Hepatocyte (in vitro differentiated cells): Measurements from ENCODE around the gene CYP26A1. TPM values are rescaled to one million over a fixed set of nuclear protein-coding genes. Genes with fewer than 3 reads are reported as not detected.
A peak's percentile ranks its signal among the peaks of the same experiment; 100 is the strongest.

Experiments
- DNase-seq: peaks from one replicate; pipeline ENCODE4 v3.0.0-alpha.2; 2016; ENCODE audit warnings: low spot score
- H2AFZ ChIP-seq: fragments of 200-600 bp; sonication (generic); 2 replicates; pipeline ENCODE4 v1.6.0; 2016; ENCODE audit warnings: antibody characterized with exemption, mild to moderate bottlenecking
- H3K27ac ChIP-seq: fragments of 200-600 bp; sonication (generic); 2 replicates; pipeline ENCODE4 v1.5.1; 2016; ENCODE audit warnings: mild to moderate bottlenecking
- H3K27me3 ChIP-seq: fragments of 200-600 bp; sonication (generic); 2 replicates; pipeline ENCODE4 v1.6.1; 2016
- H3K36me3 ChIP-seq: fragments of 200-600 bp; sonication (generic); replicated peaks from 2 replicates; pipeline ENCODE4 v1.5.1; 2016; ENCODE audit warnings: low read depth; ENCODE audit not compliant: insufficient read depth
- H3K4me1 ChIP-seq: fragments of 200-600 bp; sonication (generic); 2 replicates; pipeline ENCODE4 v1.5.1; 2016; ENCODE audit warnings: mild to moderate bottlenecking, moderate library complexity; ENCODE audit not compliant: insufficient read depth
- H3K4me2 ChIP-seq: fragments of 200-600 bp; sonication (generic); 2 replicates; pipeline ENCODE4 v1.6.0; 2016
- H3K4me3 ChIP-seq: fragments of 200-600 bp; sonication (generic); 2 replicates; pipeline ENCODE4 v1.5.1; 2016; ENCODE audit warnings: mild to moderate bottlenecking
- H3K79me2 ChIP-seq: fragments of 200-600 bp; sonication (generic); 2 replicates; pipeline ENCODE4 v1.6.0; 2017; ENCODE audit warnings: mild to moderate bottlenecking
- H3K9me2 ChIP-seq: fragments of 200-600 bp; sonication (generic); replicated peaks from 2 replicates; pipeline ENCODE4 v1.6.0; 2017; ENCODE audit warnings: mild to moderate bottlenecking; ENCODE audit not compliant: insufficient read depth
- H3K9me3 ChIP-seq: fragments of 200-600 bp; sonication (generic); 2 replicates; pipeline ENCODE4 v1.5.1; 2016; ENCODE audit warnings: low read depth, mild to moderate bottlenecking
- H4K20me1 ChIP-seq: fragments of 200-600 bp; sonication (generic); 2 replicates; pipeline ENCODE4 v1.6.0; 2016; ENCODE audit warnings: mild to moderate bottlenecking; ENCODE audit not compliant: insufficient read depth, poor library complexity, severe bottlenecking
- CTCF ChIP-seq: fragments of 200-600 bp; sonication (generic); IDR thresholded peaks from 2 replicates; pipeline ENCODE4 v1.5.1; 2016; ENCODE audit warnings: antibody characterized with exemption, mild to moderate bottlenecking; ENCODE audit not compliant: poor library complexity
- EZH2 ChIP-seq: fragments of 200-600 bp; sonication (generic); IDR thresholded peaks from 2 replicates; pipeline ENCODE4 v1.6.1; 2016; ENCODE audit warnings: antibody characterized with exemption, mild to moderate bottlenecking, borderline replicate concordance
- EZH2phosphoT487 ChIP-seq: fragments of 200-600 bp; sonication (generic); IDR thresholded peaks from one replicate; pipeline ENCODE4 v1.6.1; 2018; ENCODE audit warnings: antibody characterized with exemption, mild to moderate bottlenecking, low read depth, moderate library complexity; ENCODE audit not compliant: unreplicated experiment, severe bottlenecking
- WGBS: methylation state at CpG from one replicate; pipeline ENCODE4 v1.1.6; 2016; ENCODE audit warnings: low lambda C conversion rate; ENCODE audit errors: missing lambda C conversion rate; 5-methylcytosine and 5-hydroxymethylcytosine counted together
- polyA plus RNA-seq: library from polyadenylated mRNA; unstranded; fragments of >200 nt; fragmentation: Nextera tagmentation; extraction: Ambion mirVana; gene quantifications from 2 replicates; pipeline ENCODE4 v1.2.1, GENCODE V29; 2016
- total RNA-seq: library from RNA; depleted of rRNA; stranded (reverse); fragments of >200 nt; gene quantifications from 2 replicates; pipeline ENCODE4 v1.2.3, GENCODE V29; 2014

The CYP26A1 gene
- total and polyA plus RNA-seq, 2 experiments from 2014 or later, result 0.69 to 0.80 TPM

- Histone ChIP-seq H3K4me1 (no peaks in the 10 kb centered on the region), H4K20me1 (no peaks in the 10 kb centered on the region), H3K27me3 (no peaks in the 10 kb centered on the region), H3K9me2 (no peaks in the 10 kb centered on the region), H3K27ac (no peak overlapping the region), H3K9me3 (no peaks in the 10 kb centered on the region), H3K4me2 (no peak overlapping the region), H3K4me3 (no peak overlapping the region), H3K36me3 (no peaks in the 10 kb centered on the region), H3K79me2 (no peaks in the 10 kb centered on the region), H2AFZ (no peak overlapping the region)
- no peak for TF ChIP-seq CTCF
- no peak for TF ChIP-seq EZH2
- 90% methylated on average over 2 of the region's 2 CpGs for WGBS
- DNase-seq, result no peak
Observed at GRCh38 chr10:93028883-93029282, 44.8 kb upstream of the CYP26A1 start.

DNA sequence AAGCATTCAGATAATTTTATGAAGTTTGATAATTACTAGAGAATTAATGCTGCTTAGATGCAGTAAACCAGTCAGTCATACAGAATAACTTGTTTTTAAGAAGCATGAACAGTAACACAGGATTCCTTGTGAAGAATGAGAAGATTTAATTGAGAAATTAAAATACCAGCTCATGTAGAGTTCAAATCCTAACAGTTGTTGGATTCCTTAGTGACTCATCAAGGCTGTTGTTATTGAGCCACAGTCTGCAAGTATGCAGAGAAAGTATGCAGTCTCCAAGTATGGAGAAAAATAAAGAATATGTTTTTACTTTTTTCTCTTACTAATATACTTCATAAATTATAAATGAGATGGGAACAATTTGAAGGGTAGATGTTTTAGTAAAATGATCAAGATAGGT lies 43.3 kb upstream of the CYP26A1 start:
- H3K4me3 ChIP-seq, result no peak overlapping the region
- peak; percentile 13 for DNase-seq
- no peak overlapping the region for H3K27ac ChIP-seq
- peaks cover 4% of the 10 kb centered on the region for H3K4me1 ChIP-seq
- no peaks in the 10 kb centered on the region for H3K9me2 ChIP-seq
- H3K36me3 ChIP-seq, result no peaks in the 10 kb centered on the region
- H2AFZ ChIP-seq, result no peak overlapping the region
- H3K79me2 ChIP-seq, result no peaks in the 10 kb centered on the region
- H3K9me3 ChIP-seq, result no peaks in the 10 kb centered on the region
- TF ChIP-seq EZH2 (no peak), CTCF (no peak), EZH2phosphoT487 (no peak)
- H3K4me2 ChIP-seq, result no peak overlapping the region
- H3K27me3 ChIP-seq, result no peaks in the 10 kb centered on the region
- no peaks in the 10 kb centered on the region for H4K20me1 ChIP-seq

DNA sequence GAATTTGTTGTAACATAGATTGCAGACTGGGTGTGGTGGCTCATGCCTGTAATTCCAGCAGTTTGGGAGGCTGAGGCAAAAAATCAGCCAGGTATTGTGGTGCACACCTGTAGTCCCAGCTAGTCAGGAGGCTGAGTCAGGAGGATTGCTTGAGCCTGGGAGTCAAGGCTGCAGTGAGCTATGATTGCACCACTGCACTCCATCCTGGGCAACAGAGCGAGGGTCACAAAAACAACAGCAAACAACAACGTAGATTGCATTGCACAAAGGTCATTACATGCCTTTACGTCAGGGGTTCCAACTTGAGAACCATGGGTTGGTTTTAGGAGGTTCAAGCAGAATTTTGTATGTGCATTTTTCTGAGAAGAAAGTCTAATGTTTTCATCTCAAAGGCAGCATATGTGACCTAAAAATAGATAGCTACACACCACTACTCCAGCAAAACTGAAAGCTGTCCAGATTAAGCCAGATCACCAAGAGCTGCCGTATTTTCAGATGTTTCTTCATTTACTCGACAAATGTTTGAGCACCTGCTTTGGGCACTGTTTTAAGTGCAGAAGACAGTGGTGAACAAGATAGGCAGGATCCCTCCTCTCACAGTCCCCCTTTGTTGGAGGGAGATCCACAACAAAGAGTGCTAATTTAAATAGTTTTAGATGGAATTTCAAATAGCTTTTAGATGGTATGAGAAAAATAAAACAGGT lies 41.4 kb upstream of the CYP26A1 start:
- H2AFZ ChIP-seq, result no peak overlapping the region
- H3K36me3 ChIP-seq, result no peaks in the 10 kb centered on the region
- no peaks in the 10 kb centered on the region for H3K9me2 ChIP-seq
- H3K27me3 ChIP-seq, result no peaks in the 10 kb centered on the region
- H3K79me2 ChIP-seq, result no peaks in the 10 kb centered on the region
- H3K9me3 ChIP-seq, result no peaks in the 10 kb centered on the region
- H3K27ac ChIP-seq, result no peak overlapping the region
- no peak overlapping the region for H3K4me3 ChIP-seq
- 82% methylated on average over 5 of the region's 5 CpGs for WGBS
- TF ChIP-seq EZH2phosphoT487 (no peak), CTCF (no peak), EZH2 (no peak)
- no peak for DNase-seq
- H3K4me2 ChIP-seq, result no peak overlapping the region
- H3K4me1 ChIP-seq, result peaks cover 4% of the 10 kb centered on the region
- H4K20me1 ChIP-seq, result no peaks in the 10 kb centered on the region

DNA sequence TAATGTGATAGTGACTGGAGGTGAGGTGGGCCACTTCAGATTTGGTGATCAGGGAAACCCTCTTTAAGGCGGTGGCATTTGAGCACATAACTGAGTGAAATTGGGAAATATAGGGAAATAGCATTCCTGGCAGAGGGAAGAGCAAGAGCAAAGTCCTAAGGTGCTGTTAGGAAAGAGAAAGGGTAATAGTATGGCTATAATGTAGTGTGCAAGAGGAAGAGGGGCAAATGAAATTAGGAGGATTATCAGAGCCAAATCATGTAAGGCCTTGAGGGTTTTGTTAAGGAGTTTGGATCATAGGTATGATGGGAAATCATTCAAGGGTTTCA lies 40.9 kb upstream of the CYP26A1 start:
- H3K4me3 ChIP-seq, result no peak overlapping the region
- H4K20me1 ChIP-seq, result no peaks in the 10 kb centered on the region
- TF ChIP-seq EZH2phosphoT487 (no peak), EZH2 (no peak), CTCF (no peak)
- WGBS, result 78% methylated on average over 1 of the region's 1 CpG
- no peak overlapping the region for H3K4me2 ChIP-seq
- peaks cover 4% of the 10 kb centered on the region for H3K4me1 ChIP-seq
- H3K9me2 ChIP-seq, result no peaks in the 10 kb centered on the region
- H3K9me3 ChIP-seq, result no peaks in the 10 kb centered on the region
- H3K79me2 ChIP-seq, result no peaks in the 10 kb centered on the region
- no peaks in the 10 kb centered on the region for H3K27me3 ChIP-seq
- H3K36me3 ChIP-seq, result no peaks in the 10 kb centered on the region
- no peak for DNase-seq
- no peak overlapping the region for H2AFZ ChIP-seq
- H3K27ac ChIP-seq, result no peak overlapping the region
